ENCODE data around the gene CHST11. TPM values are rescaled to one million over a fixed set of nuclear protein-coding genes. Genes with fewer than 3 reads are reported as not detected.

Gene CHST11
- total RNA-seq, 1 donor from 2014 or later: 71.4 TPM

DNA sequence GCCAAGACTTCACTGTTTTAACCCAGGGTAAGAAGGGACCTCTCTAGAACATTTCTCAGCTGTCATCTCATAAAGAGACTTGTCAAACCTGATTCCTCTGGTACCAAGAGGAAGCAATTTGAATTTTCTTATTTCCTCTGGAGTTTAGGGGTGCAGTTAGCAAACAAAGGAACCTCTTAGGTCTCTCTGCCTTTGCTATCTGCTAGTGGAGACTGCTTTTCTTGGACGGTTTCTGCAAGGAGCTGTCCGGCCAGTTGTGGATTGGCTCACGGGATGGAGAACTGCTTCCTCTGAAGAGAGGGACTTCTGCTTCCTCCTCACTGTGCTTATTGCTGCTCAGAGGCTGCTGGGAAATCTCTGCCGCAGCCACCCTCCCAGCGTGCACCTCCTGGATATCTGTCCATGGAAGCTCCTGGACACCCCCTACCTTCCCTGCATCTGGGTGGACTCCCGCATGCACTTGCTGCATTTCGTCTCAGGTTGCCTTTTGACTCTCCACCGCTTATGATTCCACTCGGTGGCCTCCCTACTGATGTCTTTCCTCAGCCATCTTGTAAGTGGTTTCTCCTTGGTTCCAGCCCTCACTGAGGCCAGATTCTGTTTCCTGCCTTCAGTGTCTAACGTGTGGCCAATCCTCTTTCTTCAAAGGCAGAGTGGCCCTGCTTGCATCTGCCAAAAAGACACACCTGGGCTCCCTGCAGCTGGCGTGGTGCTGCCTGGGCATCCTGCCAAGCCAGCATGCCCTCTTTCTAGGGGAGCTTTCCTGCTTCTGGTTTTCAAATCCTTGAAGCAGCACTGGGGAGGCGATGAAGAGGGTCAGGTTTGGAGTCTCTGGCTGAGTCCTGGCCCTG lies 187.3 kb downstream of the CHST11 start:
- intact Hi-C loops (cut with micrococcal nuclease): no loop called here

DNA sequence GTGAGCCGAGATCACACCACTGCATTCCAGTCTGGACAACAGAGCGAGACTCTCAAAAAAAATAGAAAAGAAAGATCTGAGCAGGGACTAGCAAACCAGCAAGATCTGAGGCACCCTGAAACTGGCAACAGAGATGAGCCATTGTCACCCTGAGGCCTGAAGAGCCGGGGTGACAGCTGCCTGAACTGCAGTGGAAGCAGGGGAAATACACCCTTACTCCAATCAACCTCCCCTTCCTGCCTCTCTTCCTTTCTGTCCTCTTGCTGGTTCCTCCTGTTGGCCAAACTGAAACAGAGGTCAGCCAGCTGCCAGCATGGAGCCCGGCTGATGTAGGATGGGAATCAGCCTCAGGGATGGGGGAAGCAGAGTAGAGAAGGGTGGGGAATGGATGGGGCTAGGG lies 192.0 kb downstream of the CHST11 start:
- intact Hi-C loops (cut with micrococcal nuclease): no loop called here

- intact Hi-C loops (cut with micrococcal nuclease): no loop called here
Observed at GRCh38 chr12:104649217-104649824, 192.6 kb downstream of the CHST11 start.

DNA sequence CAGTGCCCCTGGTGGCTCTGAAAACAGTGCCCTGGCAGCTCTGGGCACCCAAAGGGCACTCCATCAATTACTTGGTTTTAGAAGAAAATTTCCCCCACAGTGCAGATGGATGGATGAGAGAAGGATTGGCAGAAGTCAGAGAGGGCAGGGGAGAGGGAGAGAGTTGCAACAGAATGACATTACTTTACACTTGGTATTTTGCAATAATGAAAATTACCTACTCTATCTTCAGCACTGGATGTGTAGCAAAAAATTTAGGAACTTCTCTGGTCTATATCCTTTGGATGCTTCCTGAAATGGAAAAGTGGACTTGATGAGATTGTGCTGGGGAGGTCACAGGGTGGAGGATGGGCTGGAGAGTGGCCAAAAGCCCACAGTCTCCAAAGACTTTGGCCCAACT lies 193.2 kb downstream of the CHST11 start:
- intact Hi-C loops (cut with micrococcal nuclease): no loop called here

DNA sequence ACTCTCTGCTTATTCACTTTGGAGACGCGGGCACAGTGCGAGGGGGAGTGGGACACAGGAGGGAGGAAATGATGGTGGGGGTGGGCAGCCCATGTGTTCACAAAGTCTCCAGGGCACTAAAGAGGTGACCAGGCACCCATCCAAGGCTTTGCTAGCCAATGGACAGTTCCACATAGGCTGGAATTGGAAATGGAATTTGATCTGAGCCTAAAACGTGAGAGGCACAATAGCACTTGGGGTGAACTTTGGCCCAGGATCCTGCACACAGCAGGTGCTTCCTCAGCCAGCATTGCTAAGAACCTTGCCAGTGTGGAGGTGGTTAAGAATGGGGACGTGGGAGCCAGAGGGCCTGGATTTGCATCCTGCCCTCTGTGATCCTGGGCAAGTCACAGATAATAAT lies 193.8 kb downstream of the CHST11 start:
- intact Hi-C loops (cut with micrococcal nuclease): no loop called here

- intact Hi-C loops (cut with micrococcal nuclease): no loop called here
Observed at GRCh38 chr12:104651811-104652210, 195.1 kb downstream of the CHST11 start.

DNA sequence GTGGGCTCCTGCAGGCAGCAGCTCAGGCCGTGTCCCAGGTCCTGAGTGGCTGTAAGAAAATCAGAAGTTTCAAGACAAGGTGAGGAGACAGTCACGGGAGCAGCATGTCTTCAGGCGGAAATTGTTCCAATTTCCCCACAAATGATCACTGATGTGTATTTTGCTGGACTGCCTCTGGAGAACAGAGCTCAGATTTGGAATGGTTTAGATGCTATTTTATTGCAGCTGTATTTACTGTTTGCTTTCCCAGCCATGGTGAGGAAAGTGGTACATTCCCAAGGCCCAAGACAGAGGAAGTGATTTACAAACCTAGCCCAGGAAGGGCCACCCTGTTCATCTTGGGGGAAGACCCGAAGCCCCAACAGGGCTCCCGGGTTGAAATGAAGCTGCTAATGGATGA lies 195.6 kb downstream of the CHST11 start:
- intact Hi-C loops (cut with micrococcal nuclease): no loop called here

GRCh38 chr12:104652910-104653309 lies 196.2 kb downstream of the CHST11 start:
- intact Hi-C loops (cut with micrococcal nuclease): no loop called here

- intact Hi-C loops (cut with micrococcal nuclease): no loop called here
Observed at GRCh38 chr12:104653730-104654664, 197.2 kb downstream of the CHST11 start.

- intact Hi-C loops (cut with micrococcal nuclease): no loop called here
Observed at GRCh38 chr12:104654665-104655609, 198.2 kb downstream of the CHST11 start.

GRCh38 chr12:104656383-104656782 lies 199.6 kb downstream of the CHST11 start:
- intact Hi-C loops (cut with micrococcal nuclease): no loop called here

- intact Hi-C loops (cut with micrococcal nuclease): no loop called here
Observed at GRCh38 chr12:104656921-104657320, 200.2 kb downstream of the CHST11 start.

- intact Hi-C loops (cut with micrococcal nuclease): no loop called here
Observed at GRCh38 chr12:104657726-104658484, 201.2 kb downstream of the CHST11 start.

DNA sequence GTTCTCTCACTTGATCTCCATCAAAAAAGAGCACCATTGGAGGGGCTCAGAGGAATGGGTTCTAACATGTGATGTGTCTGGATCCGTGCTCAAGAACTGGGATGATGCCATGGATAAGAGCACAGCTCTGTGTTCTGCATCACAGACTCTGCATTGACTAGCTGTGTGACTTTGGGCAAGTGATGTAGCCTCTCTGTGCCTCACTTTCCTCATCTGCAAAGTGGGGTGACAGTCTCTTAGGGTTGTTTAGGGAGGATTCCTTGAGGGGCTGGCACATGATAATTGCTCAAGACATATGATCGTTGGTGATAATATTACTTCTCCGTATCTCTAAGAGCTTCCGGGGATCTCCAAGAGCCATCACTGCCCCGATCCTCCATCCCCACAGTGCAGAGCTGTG lies 202.3 kb downstream of the CHST11 start:
- intact Hi-C loops (cut with micrococcal nuclease): no loop called here

DNA sequence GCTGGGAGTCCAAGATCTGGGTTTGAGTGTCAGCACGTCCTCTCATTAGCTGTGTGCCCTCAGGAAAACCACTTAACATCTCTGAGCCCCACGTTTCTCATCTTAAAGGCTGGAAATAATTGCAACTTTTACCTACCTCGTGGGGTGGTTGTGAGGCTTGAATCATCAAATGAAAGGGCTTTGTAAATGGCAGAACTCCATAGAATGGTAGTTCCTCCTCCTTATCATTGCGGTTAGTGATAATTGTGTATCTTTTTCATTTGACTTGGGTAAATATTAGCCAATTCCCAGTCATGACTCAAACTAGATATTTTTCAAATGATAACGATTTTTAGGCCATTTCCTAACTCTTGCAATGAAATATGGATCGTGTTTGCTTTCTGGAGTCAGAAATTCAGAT lies 205.5 kb downstream of the CHST11 start:
- intact Hi-C loops (cut with micrococcal nuclease): no loop called here

- intact Hi-C loops (cut with micrococcal nuclease): no loop called here
Observed at GRCh38 chr12:104662908-104663307, 206.2 kb downstream of the CHST11 start.

GRCh38 chr12:104664351-104664750 lies 207.6 kb downstream of the CHST11 start:
- intact Hi-C loops (cut with micrococcal nuclease): no loop called here

GRCh38 chr12:104665296-104665695 lies 208.5 kb downstream of the CHST11 start:
- intact Hi-C loops (cut with micrococcal nuclease): no loop called here

DNA sequence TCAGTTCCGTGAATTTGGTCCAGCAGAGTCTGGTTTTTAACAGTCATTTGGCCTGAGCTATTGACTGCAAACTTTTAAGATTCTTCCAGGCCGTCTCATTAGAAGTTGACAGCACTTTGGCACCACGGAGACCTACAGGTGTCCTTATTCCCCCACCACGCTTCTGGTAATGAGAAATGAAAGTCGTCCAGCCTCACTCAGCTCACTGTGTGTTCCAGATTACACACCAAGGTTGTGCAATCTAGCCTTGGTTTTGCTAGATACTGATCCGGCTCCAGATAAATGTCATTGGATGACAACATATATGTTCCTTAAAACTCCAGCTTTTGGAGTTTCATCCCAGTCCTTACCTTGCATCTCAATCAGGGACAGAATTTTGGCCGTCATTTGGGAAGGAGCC lies 210.4 kb downstream of the CHST11 start:
- intact Hi-C loops (cut with micrococcal nuclease): no loop called here

GRCh38 chr12:104668274-104668718 lies 211.5 kb downstream of the CHST11 start:
- intact Hi-C loops (cut with micrococcal nuclease): no loop called here

All from T-helper 2 cell treated with Interferon-gamma antibody and Interleukin-4, amounts not matched to agents 100 ng/mL and 5 ng/mL, for 36 hours (primary cell).